Mesothelial cell of epicardium (in vitro differentiated cells): ENCODE measurements around the gene INPP4B. TPM values are rescaled to one million over a fixed set of nuclear protein-coding genes. Genes with fewer than 3 reads are reported as not detected.

Experiments used
- DNase-seq, 2 experiments: peaks; one replicate each; pipeline ENCODE4 v3.0.0; 2021; ENCODE audit warnings: low spot score in 2 of 2; ENCODE audit not compliant: unreplicated experiment in 2 of 2
- H3K27ac Mint-ChIP-seq: 2 replicates; pipeline ENCODE4 v1.8.0; 2021; ENCODE audit warnings: mixed read lengths
- H3K27me3 Mint-ChIP-seq: 2 replicates; pipeline ENCODE4 v1.8.0; 2021; ENCODE audit warnings: low read depth, mixed read lengths
- H3K36me3 Mint-ChIP-seq: 2 replicates; pipeline ENCODE4 v1.8.0; 2021; ENCODE audit warnings: mixed read lengths
- H3K4me1 Mint-ChIP-seq: 2 replicates; pipeline ENCODE4 v1.8.0; 2021; ENCODE audit warnings: mixed read lengths
- H3K4me3 Mint-ChIP-seq: 2 replicates; pipeline ENCODE4 v1.8.0; 2021; ENCODE audit warnings: mild to moderate bottlenecking, moderate library complexity, mixed read lengths
- H3K9me3 Mint-ChIP-seq: 2 replicates; pipeline ENCODE4 v1.8.0; 2021; ENCODE audit warnings: mixed read lengths
- CTCF ChIP-seq: fragments of 200-600 bp; sonication (generic); IDR thresholded peaks from one replicate; pipeline ENCODE4 v1.5.0; 2021; ENCODE audit warnings: antibody characterized with exemption; ENCODE audit not compliant: unreplicated experiment
- total RNA-seq: library from RNA; stranded (reverse); gene quantifications from 3 replicates; pipeline ENCODE4 v1.2.1, GENCODE V29; 2021

The INPP4B gene
- total RNA-seq, 1 donor from 2014 or later = 35.4 TPM

GRCh38 chr4:142372530-142373260 lies 473.4 kb downstream of the INPP4B start:
- Mint-ChIP-seq H3K9me3 (peaks cover 13% of the 10 kb centered on the region), H3K36me3 (peaks cover 17% of the 10 kb centered on the region), H3K4me1 (peaks cover 26% of the 10 kb centered on the region), H3K4me3 (no peak overlapping the region), H3K27ac (no peak overlapping the region), H3K27me3 (no peaks in the 10 kb centered on the region)
- DNase-seq = no peak
- TF ChIP-seq CTCF = no peak

- peaks cover 13% of the 10 kb centered on the region for H3K9me3 Mint-ChIP-seq
Measured at GRCh38 chr4:142369141-142369540, 477.0 kb downstream of the INPP4B start.

GRCh38 chr4:142367418-142368180 lies 478.5 kb downstream of the INPP4B start:
- TF ChIP-seq CTCF = no peak
- Mint-ChIP-seq H3K4me1 (peaks cover 36% of the 10 kb centered on the region), H3K36me3 (peaks cover 18% of the 10 kb centered on the region), H3K27ac (no peak overlapping the region), H3K9me3 (peaks cover 14% of the 10 kb centered on the region), H3K27me3 (no peaks in the 10 kb centered on the region), H3K4me3 (no peak overlapping the region)
- DNase-seq = no peak

More at GRCh38 chr4:142369141-142369540, 477.0 kb downstream of the INPP4B start:
- Mint-ChIP-seq H3K36me3 (peaks cover 17% of the 10 kb centered on the region), H3K27ac (no peak overlapping the region), H3K4me1 (peaks cover 34% of the 10 kb centered on the region), H3K27me3 (no peaks in the 10 kb centered on the region), H3K4me3 (no peak overlapping the region)
- no peak for TF ChIP-seq CTCF
- no peak for DNase-seq

GRCh38 chr4:142366769-142367181 lies 479.3 kb downstream of the INPP4B start:
- peak overlapping the region; percentile 72 for H3K27ac Mint-ChIP-seq

GRCh38 chr4:142365391-142365790 lies 480.7 kb downstream of the INPP4B start:
- H3K27me3 Mint-ChIP-seq = no peaks in the 10 kb centered on the region

More at GRCh38 chr4:142366769-142367181, 479.3 kb downstream of the INPP4B start:
- Mint-ChIP-seq H3K9me3 (peaks cover 20% of the 10 kb centered on the region), H3K4me3 (no peak overlapping the region), H3K36me3 (peaks cover 24% of the 10 kb centered on the region), H3K4me1 (peaks cover 36% of the 10 kb centered on the region), H3K27me3 (no peaks in the 10 kb centered on the region)
- DNase-seq = no peak
- TF ChIP-seq CTCF = no peak

More at GRCh38 chr4:142365391-142365790, 480.7 kb downstream of the INPP4B start:
- Mint-ChIP-seq H3K4me3 (no peak overlapping the region), H3K36me3 (peaks cover 12% of the 10 kb centered on the region), H3K27ac (peak overlapping the region; percentile 81), H3K4me1 (peaks cover 36% of the 10 kb centered on the region), H3K9me3 (peaks cover 12% of the 10 kb centered on the region)
- no peak for DNase-seq
- no peak for TF ChIP-seq CTCF
